GM18951 (cell line): Measurements from ENCODE around the gene GOLGA8T.
"Not testable (repeated sequence)": the region's sequence is repeated elsewhere in the genome, so short reads cannot be mapped to it uniquely, and the experiment has no call there.

Experiments used
- in situ Hi-C: fragments of 300-500 bp; cut with MboI; formaldehyde crosslinking; loops from one replicate; pipeline ENCODE4 v1.12.0; 2022; ENCODE audit warnings: low sequenced_read_pairs, mixed read lengths, inconsistent platforms; ENCODE audit not compliant: unreplicated experiment

Gene GOLGA8T, protein sequence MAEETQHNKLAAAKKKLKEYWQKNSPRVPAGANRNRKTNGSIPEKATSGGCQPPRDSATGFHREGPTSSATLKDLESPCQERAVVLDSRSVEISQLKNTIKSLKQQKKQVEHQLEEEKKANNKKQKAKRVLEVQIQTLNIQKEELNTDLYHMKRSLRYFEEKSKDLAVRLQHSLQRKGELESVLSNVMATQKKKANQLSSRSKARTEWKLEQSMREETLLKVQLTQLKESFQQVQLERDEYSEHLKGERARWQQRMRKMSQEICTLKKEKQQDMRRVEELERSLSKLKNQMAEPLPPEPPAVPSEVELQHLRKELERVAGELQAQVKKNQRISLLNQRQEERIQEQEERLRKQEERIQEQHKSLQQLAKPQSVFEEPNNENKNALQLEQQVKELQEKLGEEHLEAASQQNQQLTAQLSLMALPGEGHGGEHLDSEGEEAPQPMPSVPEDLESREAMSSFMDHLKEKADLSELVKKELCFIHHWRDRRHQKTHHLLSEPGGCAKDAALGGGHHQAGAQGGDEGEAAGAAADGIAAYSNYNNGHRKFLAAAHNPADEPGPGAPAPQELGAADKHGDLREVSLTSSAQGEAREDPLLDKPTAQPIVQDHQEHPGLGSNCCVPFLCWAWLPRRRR

DNA sequence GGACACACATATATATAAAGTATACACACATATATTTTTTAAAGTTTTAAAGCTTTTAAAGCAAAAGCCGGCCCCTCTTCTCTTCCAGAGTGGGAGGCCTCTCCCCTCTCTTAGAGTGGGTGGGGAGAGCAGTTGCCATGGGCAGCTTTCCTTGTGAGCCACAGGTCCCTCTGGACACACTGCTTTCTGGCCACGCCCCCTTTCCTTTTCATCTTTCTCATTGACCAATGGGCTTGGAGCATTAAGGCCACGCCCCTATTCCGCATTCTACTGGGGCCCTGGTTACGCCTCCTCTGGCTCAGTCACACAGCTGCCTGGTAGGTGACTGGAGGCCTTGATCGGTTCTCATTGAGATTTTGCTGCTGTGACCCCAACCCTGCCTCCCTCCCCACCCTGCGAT lies at the start of gene GOLGA8T:
Gene GOLGA8T, plus strand, starts transcription at position 301 of the 400 bp plus-strand sequence. Its CDS starts 98 bp downstream, at position 399.
- in situ Hi-C loops = not testable (repeated sequence)

DNA sequence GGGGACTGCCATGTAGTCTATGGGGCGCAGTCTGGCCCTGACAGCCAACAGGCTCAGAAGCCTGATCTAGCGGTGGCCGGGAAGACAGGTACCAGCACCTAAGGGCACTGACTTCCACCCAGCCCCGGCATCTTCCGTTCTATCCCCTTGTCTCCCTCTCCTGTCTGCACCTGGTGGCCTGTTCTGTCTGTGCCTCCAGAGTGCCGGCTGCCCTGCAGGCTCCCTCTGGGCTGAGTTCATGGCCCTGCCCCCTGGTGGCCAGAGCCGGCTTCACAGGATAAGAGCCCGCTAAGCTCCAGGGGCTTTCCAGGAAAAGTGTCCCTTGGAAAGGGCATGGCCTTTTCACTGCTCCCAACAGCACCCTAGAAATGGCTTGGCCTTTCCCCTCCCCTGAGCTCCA lies 37.0 kb upstream of the GOLGA8T start:
- in situ Hi-C loops = not testable (repeated sequence)

DNA sequence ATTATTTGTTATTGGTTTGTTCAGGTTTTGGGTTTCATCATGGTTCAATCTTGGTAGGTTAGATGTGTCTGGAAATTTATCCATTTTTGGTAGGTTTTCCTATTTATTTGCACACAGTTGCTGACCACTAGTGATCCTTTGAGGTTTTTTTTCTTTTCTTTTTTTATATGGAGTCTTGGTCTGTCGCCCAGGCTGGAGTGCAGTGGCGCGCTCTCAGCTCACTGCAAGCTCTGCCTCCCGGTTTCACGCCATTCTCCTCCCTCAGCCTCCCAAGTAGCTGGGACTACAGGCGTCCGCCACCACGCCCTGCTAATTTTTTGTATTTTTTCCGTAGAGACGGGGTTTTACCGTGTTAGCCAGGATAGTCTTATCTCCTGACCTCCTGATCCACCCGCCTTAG lies 32.0 kb upstream of the GOLGA8T start:
- in situ Hi-C loops = not testable (repeated sequence)

DNA sequence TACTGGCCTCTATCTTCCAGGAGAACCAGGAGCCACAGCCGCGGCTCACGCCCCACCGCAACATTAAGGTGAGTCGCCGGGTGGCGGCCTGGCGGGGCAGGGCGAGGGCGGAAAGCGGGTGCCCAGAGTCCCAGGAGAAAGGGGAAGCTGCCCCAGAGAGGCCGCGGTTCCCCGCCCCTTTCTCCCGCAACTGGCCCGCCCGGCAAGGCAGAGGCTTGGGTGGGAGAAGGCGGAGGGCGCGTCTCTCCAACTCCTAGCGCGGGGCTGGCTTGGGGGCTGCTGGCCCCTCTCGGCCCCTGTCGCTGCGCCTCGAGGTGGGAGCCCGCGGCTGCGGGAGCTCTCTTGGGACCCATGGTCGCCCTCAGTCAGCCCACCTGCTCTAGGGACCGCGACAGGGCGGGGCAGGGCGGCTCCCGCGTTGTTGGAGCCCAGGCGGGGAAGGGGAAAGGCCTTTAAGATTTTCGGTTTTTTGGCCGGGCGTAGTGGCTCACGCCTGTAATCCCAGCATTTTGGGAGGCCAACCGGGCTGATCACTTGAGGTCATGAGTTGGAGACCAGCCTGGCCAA lies 30.8 kb upstream of the GOLGA8T start:
- in situ Hi-C loops = not testable (repeated sequence)

DNA sequence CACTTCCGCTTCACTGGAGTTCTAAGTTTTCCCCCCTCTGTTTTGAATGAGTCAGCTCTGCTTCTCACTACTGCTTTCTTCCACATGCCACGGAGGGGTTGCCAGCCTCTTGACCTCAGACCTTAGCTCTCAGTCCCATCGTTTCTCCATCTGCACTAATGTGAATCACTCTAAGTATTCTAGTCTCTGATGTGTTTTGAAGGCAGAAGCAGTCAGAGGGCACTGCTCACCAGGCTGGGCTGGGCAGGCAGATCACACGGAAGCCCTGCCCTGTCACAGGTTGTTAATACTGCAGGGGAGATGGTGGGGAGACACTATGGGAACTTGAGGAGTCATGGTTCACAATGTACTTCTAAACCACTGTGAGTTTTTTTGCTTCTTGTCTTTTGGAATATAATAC lies 24.3 kb upstream of the GOLGA8T start:
- in situ Hi-C loops = not testable (repeated sequence)

DNA sequence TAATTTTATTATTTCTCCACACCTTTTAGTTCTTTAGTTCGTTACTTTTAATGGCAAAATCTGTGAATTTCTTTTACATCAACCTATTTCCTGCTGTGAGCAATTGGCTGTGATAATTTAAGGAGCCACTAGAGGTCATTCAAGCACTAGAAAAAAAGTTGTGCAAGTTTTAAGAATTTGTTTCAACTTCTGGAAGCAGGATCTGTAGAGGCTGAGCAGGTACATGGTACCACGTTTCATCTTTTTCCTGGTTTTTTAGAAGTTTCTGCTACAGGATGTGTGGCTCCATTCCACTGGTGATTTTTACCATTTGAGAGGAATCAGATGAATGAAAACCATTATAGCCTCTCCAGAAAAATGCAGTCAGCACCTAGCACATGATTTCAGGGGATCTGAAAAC lies 4.8 kb upstream of the GOLGA8T start:
- in situ Hi-C loops = not testable (repeated sequence)

DNA sequence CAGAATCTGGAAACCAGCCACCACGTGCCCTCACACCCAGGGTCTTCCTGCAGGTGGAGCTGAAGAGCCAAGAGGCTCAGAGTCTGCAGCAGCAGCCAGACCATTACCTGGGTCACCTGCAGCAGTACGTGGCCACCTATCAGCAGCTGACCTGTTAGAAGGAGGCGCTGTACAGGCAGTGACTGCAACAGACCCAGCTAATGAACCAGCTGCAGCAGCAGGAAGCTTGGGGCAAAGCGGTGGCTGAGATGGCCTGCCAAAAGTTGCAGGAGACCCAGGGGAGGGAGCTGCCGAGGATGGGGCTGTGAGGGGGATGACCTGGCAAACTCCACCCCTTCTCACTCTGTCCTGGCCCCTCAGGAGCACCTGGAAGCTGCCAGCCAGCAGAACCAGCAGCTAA lies 8.4 kb downstream of the GOLGA8T start:
- in situ Hi-C loops = not testable (repeated sequence)

DNA sequence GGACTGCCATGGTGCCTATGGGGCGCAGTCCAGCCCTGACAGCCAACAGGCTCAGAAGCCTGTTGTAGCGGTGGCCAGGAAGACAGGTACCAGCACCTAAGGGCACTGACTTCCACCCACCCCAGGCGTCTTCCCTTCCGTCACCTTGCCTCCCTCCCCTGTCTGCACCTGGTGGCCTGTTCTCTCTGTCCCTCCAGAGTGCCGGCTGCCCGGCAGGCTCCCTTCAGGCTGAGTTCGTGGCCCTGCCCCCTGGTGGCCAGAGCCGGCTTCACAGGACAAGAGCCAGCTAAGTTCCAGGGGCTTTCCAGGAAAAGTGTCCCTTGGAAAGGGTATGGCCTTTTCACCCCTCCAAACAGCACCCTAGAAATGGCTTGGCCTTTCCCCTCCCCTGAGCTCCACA lies 15.0 kb downstream of the GOLGA8T start:
- in situ Hi-C loops = not testable (repeated sequence)

DNA sequence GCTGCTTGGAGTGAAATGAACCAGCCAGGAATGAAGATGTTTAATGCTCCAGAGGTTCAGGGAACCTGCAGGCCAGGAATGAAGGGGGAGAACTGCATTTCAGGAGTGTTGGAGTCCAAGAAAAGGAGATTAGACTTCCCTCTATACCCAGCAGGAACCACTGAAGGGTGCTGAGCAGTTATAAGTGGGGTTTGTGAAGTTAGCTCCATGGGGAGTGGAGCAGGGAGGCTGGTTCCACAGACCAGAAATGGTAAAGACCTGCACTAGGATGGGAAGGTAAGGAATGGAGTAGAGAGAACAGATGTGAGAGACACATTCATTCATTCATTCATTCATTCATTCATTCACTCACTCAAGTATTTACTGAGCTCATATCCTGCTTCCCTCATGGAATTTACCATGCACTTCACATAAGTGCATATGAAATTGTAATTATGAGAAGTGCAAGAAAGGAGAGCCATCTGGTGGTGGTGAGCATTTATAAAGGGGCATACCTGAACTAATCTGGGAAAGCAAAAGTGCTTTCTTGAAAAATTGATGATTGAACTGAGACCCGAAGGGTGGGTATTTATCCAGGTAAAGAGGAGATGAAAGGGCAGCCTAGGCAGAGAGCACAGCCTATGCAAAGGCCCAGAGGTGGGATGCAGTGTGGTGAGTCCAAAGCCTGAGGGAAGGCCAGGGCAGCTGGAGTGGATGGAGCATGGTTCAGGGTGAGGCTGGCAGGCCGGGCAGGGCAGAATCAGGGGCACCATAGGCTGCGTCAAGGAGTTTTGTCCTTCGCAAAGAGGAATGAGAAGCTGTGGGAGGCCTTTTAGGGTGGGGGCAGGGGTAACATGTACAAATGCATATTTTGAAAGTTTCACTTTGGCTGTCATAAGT lies 27.9 kb downstream of the GOLGA8T start:
- in situ Hi-C loops = not testable (repeated sequence)

DNA sequence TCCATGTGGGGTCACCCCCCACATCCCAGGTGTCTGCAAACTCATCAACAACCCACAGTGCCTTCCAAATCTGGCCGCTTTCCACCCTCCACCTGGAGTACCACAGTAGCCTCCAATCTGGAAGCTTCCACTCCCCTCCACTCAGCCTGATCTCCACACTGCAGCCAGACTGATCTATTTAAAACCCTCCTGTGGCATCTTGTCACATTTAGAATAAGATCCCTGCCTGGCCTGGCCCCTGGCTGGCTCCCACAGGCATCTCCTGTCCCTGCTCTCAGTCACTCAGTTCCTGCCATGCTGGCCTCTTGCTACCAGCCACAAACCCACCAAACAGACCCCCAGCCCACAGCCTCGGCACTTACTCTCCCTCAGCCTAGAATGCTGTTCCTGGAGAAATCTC lies 28.9 kb downstream of the GOLGA8T start:
- in situ Hi-C loops = not testable (repeated sequence)

DNA sequence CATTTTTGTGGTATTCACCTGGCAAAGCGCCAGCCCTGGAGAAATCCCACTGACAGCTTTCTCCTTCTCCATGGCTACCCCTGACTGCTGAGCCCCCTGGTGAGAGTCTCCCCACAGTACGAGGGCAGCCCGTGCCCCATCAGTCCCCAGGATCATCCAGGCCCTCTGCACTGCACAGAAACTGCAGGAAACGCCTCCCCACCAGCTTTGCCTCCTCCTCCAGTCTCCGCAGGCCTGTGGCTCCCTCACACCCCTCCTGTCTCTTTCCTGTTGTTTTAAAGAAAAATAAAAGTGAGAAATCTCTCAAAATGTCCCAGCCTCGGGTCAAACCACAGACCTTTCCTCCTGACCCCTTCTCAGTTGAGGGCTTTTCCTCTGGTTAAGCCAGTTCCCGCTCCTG lies 29.4 kb downstream of the GOLGA8T start:
- in situ Hi-C loops = not testable (repeated sequence)

DNA sequence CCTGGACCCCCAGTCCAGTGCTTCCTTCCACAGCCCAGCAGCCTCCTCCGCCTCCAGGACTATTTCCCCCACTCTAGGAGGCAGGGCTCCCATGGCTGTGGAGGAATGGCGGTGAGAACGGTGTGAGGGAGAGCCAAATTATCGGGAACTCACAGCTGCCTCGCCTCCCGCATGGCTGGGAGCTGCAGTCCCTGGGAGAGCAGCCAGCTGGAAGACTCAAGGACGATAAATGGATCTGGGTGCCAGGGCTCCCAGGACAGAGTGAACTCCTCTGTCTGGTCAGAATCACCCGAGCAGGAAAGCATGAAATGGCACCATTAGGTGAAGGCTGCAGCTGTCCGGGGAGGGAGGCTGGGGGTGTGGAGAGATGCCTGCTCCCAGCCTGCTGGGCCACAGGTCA lies 32.6 kb downstream of the GOLGA8T start:
- in situ Hi-C loops = not testable (repeated sequence)

DNA sequence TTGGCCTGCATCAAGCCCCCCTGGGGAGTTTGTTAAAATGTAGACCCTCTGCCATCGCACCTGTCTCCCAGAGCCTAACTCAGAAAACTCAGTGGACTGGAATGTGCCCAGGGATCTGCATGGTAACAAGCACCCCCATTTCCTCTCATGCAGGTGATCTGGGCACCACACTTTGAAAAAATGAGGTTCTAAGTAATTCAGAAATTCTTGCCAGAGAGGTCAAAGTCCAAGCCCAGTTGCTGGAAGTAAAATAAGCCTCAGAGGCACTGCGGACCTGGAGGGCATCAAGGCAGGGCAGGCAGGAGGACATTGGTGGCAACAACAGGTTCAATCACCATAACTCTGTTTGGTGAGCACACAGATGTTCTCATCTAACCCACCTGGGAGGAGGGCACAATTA lies 33.0 kb downstream of the GOLGA8T start:
- in situ Hi-C loops = not testable (repeated sequence)

DNA sequence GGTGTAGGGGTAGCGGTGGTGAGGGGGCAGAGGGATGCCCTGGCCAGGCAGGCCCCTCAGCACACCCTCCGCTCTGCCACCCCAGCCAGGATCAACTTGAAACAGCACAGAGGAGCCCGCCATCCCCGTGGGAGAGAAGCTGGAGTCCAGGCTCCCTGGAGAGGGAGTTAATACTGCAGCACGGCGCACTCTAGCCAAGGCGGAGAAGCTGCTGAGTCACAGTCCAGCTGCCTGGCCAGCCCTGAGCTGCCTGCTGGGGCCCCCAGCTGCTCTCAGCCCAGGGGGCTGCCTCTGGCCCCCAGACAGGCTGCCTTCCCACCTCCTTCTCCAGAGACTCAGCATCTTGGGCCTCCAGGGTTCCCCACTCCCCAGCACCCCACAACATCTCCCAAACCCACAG lies 36.6 kb downstream of the GOLGA8T start:
- in situ Hi-C loops = not testable (repeated sequence)

DNA sequence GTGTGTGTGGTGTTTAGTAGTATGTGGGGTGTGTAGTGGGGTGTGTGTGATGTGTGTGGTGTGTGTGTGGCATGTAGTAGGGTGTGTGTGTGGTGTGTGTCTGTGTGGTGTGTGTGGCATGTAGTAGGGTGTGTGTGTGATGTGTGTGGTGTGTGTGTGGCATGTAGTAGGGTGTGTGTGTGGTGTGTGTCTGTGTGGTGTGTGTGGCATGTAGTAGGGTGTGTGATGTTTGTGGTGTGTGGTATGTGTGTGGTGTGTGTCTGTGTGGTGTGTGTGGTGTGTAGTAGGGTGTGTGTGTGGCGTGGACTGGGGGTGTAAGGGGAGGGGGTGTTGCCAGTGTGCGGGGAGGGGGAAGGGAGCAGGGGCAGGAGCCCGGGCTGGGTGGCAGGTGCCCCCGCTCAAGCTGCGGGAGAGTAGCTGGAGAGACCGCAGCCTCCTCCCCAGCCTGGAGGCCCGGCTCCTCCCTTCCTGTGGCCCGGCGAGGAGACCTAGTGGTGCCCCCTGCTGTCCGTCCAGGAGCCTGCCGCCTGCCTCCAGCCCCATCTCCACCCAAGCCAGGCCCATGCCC lies 38.3 kb downstream of the GOLGA8T start:
- in situ Hi-C loops = not testable (repeated sequence)

DNA sequence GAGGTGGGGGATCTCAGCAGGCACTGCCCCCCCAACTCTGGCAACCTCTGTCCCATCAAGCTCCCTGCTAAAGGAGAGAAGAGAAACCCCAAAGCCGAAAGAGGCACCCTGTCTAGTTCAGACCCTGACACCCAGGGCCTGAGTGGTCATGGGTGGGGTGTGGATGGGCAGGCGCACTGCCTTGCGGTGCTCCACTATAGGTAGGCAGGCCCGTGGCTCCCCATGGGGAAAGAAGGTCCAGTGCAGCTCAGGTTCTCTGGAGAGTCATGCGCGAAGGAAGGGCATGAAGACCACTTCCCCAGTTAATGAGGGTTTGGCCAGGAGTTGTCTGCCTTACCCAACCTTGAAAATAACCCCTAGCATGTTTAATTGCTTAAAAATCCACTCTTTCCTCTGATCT lies 40.4 kb downstream of the GOLGA8T start:
- in situ Hi-C loops = not testable (repeated sequence)

DNA sequence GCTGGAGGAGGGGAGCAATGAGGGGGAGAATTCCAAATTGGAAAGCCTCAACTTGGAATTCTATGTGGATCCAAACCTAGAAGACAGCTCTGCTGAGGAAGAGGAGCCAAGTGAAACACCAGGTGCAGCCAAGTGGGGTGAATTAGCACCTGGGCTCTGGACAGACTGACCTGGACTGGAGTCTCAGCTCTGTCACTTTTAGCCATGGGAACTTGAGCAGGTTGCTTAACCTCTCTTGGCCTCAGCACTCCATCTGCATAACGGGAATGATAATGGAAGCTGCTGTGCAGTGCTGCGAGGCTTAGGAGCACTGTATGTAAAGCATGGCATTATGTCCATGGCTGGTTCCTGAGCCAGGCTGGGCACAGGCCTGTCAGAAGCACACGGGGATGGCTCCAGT lies 41.8 kb downstream of the GOLGA8T start:
- in situ Hi-C loops = not testable (repeated sequence)

DNA sequence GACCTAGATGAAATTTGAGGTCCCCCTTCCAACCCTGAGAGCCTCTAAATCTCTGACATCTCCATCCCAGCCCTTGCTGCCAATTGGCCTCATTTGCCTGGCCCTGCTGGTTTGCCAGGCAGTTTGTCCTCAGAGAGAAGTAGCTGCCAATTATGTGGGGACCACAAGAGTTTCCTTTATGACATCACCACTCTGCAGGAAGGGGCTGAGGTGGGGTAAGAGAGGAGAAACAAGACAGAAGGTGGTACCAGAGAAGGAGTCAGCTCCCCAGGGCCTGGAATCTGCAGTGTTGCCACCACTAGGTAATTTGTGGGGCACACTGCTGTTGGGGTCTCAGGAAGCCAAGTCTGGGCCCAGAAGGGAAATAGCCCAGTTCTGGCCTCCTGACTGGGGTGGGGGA lies 45.0 kb downstream of the GOLGA8T start:
- in situ Hi-C loops = not testable (repeated sequence)

DNA sequence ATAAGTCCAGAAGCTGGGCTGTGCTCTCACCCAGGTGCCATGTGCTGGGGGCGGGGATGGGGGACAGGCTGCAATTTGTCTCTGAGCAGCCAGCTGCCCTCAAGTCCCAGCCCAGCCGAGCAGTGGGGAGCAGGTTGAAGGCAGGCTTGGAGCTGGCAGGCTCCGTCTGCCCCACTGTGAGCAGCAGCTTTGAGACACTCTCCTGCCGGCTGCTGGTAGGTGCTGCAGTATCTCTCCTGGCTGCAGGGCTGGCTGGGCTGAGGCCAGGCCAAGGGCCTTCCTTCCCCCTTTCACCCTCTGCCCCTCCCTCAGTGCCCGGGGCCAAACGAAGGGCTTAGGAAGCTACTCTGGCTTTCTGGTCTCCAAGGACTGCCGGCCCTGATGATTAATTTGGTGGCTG lies 50.6 kb downstream of the GOLGA8T start:
- in situ Hi-C loops = not testable (repeated sequence)

DNA sequence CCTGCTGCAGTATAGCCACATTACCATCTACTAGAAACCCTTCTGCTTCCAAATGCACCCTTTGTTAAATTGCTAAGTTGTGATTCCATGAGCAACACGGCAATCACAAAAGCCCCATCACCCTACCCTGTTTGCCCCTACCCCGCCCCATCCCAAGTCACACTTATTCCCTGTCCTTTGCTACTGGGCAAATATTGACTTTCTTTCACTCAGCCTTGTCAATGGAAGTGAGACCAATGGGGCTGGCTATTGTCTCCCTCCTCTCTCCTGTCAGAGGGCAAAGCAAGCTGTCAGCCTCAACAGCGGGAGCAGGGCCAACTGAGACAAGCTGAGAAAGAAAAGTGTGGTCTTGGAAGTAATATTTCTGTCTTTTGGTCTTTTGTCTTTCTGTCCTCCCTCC lies 52.6 kb downstream of the GOLGA8T start:
- in situ Hi-C loops = not testable (repeated sequence)
